Measurements from ENCODE around the gene CCDC197.

- TF ChIP-seq POLR2AphosphoS5 (IDR thresholded peaks at IDR 0.05) (no peak), POLR2A (IDR thresholded peaks at IDR 0.05) (no peak), CTCF (IDR thresholded peaks at IDR 0.05) (no peak)
Measured at GRCh38 chr14:93954516-93954830, 42.6 kb upstream of the CCDC197 start.

Data from stomach (tissue), 4 donors.